Measurements from ENCODE around the gene TMEM168. TPM values are rescaled to one million over a fixed set of nuclear protein-coding genes. Genes with fewer than 3 reads are reported as not detected.

The TMEM168 gene
- total RNA-seq, 1 experiment from 2014 or later, result 21.5 TPM

DNA sequence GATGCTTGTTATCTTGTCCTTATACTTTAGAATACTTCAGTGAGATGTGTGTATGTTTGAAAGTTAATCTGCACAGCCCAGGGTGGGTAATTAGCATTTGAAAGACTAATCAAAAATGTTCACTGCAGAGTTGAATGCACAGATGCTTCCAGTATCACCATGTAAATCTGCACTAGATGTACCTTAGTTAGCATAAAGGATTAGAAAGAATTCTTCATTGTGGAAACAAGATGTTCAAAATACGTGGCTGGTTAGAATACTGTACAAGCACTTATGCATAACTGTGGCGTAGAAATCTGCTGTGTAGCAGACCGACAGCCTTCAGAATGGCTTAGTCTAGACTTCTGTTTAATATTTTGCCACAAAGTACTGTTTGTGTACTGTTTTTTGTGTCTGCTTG is 2.2 kb upstream of the TMEM168 start:
- Histone ChIP-seq H3K36me3 (0 out of 2 replicates have a peak, but pooled peaks cover 6% of the 10 kb centered on the region), H3K4me3 (no peak overlapping the region), H3K27me3 (replicated peaks) (no peaks in the 10 kb centered on the region), H3K4me1 (replicated peaks) (peaks cover 13% of the 10 kb centered on the region), H3K27ac (no peak overlapping the region), H3K9me3 (replicated peaks) (no peaks in the 10 kb centered on the region)
- DNase-seq (ENCODE audit: low read depth in 1 of 2, low spot score in 2 of 2), result no peak

DNA sequence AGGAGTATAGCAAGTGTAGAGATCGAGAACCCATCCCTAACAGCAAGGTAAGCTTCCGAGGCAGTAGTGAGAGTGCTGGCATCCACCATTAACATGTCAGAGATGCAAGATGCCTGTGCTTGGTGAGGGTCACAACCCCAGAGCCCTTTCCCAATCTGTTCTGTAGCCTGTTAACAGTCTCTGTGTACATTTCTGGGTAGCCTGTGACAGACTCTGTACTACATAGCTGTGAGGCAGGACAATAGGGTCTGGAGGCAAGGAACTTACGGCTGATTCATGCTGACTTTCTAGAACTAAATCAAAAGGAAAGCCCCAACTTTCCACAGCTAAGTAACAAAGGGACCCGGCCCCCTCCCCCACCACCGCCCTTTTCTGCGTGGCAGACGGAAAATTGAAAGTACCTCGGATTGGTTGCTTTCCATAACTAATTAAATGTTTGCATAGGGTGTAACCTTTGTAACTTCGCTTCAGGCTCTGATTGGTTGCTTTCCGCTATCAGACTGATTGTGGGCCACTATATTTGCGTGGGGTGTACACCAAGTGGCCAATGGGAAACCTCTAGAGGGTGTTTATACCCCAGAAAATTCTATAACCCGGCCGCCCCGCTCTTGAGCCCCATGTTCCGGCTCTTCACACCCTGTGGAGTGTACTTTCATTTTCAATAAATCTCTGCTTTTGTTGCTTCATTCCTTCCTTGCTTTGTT is 1.4 kb upstream of the TMEM168 start:
- Histone ChIP-seq H3K36me3 (0 out of 2 replicates have a peak, but pooled peaks cover 6% of the 10 kb centered on the region), H3K4me1 (replicated peaks) (peaks cover 13% of the 10 kb centered on the region), H3K9me3 (replicated peaks) (no peaks in the 10 kb centered on the region), H3K27me3 (replicated peaks) (no peaks in the 10 kb centered on the region), H3K27ac (no peak overlapping the region), H3K4me3 (no peak overlapping the region)
- DNase-seq (ENCODE audit: low read depth in 1 of 2, low spot score in 2 of 2), result no peak

DNA sequence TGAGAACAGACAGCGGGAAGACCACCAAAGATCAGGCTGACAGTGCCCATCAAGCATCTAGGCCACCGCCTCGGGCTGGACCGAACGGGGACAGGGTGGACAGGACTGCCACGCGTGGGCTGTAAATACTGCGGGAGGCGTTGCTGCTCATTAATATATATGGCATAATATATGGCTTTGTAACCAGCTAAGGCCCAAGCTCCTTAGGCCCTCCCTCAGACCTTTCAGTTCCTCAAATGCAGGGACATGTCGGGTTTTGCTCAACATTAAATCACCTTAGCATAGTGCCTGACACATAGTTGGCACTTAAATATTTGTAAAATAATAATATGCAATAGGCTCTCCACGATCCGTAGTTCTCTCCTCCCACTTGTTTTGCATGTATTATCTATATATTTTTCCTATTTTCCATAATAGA is 402 bp upstream of the TMEM168 start:
- H3K4me1 ChIP-seq (replicated peaks), result peaks cover 13% of the 10 kb centered on the region
- H3K36me3 ChIP-seq, result 0 out of 2 replicates have a peak, but pooled peaks cover 6% of the 10 kb centered on the region
- H3K27me3 ChIP-seq (replicated peaks), result no peaks in the 10 kb centered on the region
- H3K9me3 ChIP-seq (replicated peaks), result no peaks in the 10 kb centered on the region
- no peak for DNase-seq (ENCODE audit: low read depth in 1 of 2, low spot score in 2 of 2)
- H3K27ac ChIP-seq, result peak overlapping the region; percentile 91
- peak overlapping the region; percentile 87 for H3K4me3 ChIP-seq

DNA sequence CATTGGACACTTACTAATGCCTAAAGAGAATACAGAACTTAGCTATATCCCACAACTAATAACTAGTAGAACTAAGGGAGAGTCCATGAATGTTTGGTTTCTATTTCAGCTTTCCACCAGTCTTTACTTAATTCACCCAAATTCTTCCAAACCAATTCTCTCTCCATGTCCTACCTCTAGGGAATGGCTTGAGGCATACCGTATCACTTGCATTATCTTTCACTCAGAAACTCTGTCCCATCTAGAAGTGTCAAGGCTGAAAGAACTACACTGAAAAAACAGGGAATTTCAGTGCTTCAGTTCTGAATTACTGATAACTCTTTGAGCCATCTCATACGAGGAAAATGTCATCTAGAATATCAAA is 758 bp downstream of the TMEM168 start:
- peak overlapping the region; percentile 91 for H3K27ac ChIP-seq
- peak overlapping the region; percentile 87 for H3K4me3 ChIP-seq
- peaks cover 13% of the 10 kb centered on the region for H3K4me1 ChIP-seq (replicated peaks)
- peaks cover 9% of the 10 kb centered on the region; the same call in 1 of the 2 replicates for H3K36me3 ChIP-seq
- H3K9me3 ChIP-seq (replicated peaks), result no peaks in the 10 kb centered on the region
- H3K27me3 ChIP-seq (replicated peaks), result no peaks in the 10 kb centered on the region
- DNase-seq (ENCODE audit: low read depth in 1 of 2, low spot score in 2 of 2), result no peak

DNA sequence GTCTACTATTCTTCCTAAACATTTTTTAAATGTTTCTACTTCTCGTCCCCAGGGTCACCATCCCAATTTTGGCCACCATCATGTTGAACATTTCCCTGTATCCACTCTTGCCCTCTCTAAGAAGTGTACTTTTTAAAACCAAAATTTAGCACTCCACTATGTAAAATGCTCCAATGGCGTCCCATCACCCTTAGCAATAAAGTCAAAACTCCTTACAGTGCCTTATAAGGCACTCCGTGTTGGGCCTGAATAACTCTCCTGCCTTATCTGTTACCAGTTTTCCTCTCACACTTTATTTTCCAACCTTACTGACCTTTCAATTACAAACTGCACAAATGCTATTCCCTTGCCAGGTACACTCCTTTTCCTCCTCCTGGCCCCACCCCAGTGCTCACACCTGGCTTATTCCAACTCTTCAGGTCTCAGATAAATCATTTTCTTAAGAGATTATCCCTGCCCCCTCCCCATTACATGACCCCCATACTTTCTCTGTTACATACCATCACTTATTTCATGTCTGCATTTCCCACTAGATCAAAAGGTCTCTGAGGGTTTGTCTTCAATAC is 1.3 kb downstream of the TMEM168 start:
- DNase-seq (ENCODE audit: low read depth in 1 of 2, low spot score in 2 of 2), result no peak
- Histone ChIP-seq H3K9me3 (replicated peaks) (no peaks in the 10 kb centered on the region), H3K27me3 (replicated peaks) (no peaks in the 10 kb centered on the region), H3K27ac (no peak overlapping the region), H3K36me3 (peaks cover 12% of the 10 kb centered on the region; the same call in 1 of the 2 replicates), H3K4me3 (peak overlapping the region; percentile 87), H3K4me1 (replicated peaks) (peaks cover 13% of the 10 kb centered on the region)

DNA sequence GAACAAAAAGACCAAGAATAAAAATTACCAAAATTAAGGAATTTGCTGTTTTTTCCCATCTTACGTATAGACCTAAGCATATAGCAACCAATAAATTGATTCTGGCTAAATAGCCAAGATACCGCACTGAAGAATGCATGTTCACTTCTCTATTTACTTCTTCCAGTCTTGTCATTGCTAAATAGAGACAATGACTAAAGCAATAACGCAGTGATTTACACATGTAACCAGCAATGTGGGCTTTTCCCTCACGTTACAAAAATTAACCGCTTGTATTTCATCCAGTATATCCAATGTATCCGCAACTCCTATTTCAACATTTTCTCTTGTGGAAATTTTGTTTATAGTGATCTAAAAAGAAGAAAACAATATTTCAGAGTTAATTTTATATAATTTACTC is 5.6 kb downstream of the TMEM168 start:
- Histone ChIP-seq H3K36me3 (peaks cover 19% of the 10 kb centered on the region), H3K4me3 (no peak overlapping the region), H3K9me3 (replicated peaks) (no peaks in the 10 kb centered on the region), H3K27me3 (replicated peaks) (no peaks in the 10 kb centered on the region), H3K4me1 (replicated peaks) (peaks cover 13% of the 10 kb centered on the region), H3K27ac (no peak overlapping the region)
- no peak for DNase-seq (ENCODE audit: low read depth in 1 of 2, low spot score in 2 of 2)

DNA sequence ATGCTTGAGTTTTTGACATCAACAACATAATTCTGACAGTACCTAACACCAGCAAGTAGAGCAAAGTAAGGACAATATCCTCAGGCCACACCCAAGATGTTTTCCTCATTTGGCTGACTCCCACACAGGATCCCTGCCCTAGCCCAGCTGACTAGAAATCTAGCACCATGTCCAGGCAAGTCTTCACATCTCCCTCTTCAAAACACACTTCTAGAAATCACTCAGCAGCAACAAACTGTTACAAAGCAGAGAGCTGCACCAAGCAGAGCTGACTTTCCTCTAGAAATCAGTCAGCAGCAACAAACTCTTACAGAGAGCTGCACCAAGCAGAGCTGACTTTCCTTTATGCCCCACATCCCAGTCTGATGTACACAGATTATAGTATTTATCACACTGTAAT is 7.7 kb downstream of the TMEM168 start:
- DNase-seq (ENCODE audit: low read depth in 1 of 2, low spot score in 2 of 2), result no peak
- 0 out of 2 replicates have a peak, but pooled peaks cover 4% of the 10 kb centered on the region for H3K4me1 ChIP-seq (replicated peaks)
- no peaks in the 10 kb centered on the region for H3K27me3 ChIP-seq (replicated peaks)
- peaks cover 18% of the 10 kb centered on the region for H3K36me3 ChIP-seq
- H3K9me3 ChIP-seq (replicated peaks), result no peaks in the 10 kb centered on the region
- H3K4me3 ChIP-seq, result no peak overlapping the region
- no peak overlapping the region for H3K27ac ChIP-seq

DNA sequence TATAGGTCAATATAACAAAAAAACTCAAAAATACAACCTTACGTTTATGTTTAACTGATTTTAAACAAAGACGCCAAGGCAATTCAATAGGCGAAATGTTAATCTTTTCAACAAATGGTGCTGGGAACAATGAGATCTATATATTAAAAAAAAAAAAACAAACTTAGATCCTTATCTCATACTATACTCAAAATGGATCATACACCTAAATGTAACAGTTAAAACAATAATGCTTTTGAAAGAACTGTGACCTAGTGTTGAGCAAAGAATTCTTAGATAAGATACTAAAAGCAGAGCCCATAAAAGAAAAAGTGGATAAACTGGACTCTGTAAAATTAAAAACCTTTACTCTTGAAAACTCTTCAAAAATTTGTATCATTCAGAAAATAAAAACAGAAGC is 8.6 kb downstream of the TMEM168 start:
- no peak for DNase-seq (ENCODE audit: low read depth in 1 of 2, low spot score in 2 of 2)
- Histone ChIP-seq H3K36me3 (peaks cover 18% of the 10 kb centered on the region), H3K27ac (no peak overlapping the region), H3K4me3 (no peak overlapping the region), H3K9me3 (replicated peaks) (no peaks in the 10 kb centered on the region), H3K27me3 (replicated peaks) (no peaks in the 10 kb centered on the region), H3K4me1 (replicated peaks) (0 out of 2 replicates have a peak, but pooled peaks cover 4% of the 10 kb centered on the region)

DNA sequence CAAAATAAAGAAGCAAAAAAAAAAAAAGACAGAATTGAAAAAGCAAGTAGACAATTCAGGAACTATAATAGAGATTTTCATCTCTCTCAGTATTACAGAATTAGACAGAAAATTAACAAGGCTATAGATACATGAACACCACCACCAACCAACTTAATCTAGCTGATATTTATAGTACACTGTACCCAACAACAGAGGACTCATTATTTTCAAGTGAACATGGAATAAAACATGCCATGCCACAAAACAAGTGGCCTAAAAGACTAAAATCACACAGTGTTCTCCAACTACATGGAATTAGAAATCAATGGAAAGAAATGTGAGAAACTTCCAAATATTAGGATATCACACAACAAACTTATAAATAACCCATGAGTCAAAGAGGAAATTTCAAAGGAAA is 9.1 kb downstream of the TMEM168 start:
- DNase-seq (ENCODE audit: low read depth in 1 of 2, low spot score in 2 of 2), result no peak

DNA sequence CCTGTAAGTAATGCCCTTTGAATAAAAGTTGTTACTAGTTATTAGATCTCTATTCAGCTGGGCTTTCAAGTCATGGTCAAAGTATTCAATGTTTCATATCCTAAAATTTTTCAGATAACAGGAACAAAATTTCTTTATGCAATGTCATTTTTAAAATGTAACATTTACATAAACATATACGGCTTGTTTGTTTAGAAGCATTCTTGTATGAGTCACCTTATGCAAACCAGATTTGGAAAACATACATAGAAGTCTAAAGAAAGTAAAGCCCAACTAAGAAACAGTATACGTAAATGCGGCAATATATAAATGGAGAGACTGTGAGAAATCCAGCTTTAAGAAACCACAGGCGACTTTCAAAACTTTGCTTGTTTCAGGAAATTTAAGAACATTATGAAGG is 10.5 kb downstream of the TMEM168 start:
- Histone ChIP-seq H3K36me3 (peaks cover 18% of the 10 kb centered on the region), H3K27me3 (replicated peaks) (no peaks in the 10 kb centered on the region), H3K4me3 (no peak overlapping the region), H3K27ac (no peak overlapping the region), H3K9me3 (replicated peaks) (no peaks in the 10 kb centered on the region), H3K4me1 (replicated peaks) (0 out of 2 replicates have a peak, but pooled peaks cover 4% of the 10 kb centered on the region)
- DNase-seq (ENCODE audit: low read depth in 1 of 2, low spot score in 2 of 2), result no peak

More for the DNA sequence above, 9.1 kb downstream of the TMEM168 start:
- Histone ChIP-seq H3K27me3 (replicated peaks) (no peaks in the 10 kb centered on the region), H3K4me3 (no peak overlapping the region), H3K9me3 (replicated peaks) (no peaks in the 10 kb centered on the region), H3K4me1 (replicated peaks) (0 out of 2 replicates have a peak, but pooled peaks cover 4% of the 10 kb centered on the region), H3K36me3 (peaks cover 18% of the 10 kb centered on the region), H3K27ac (no peak overlapping the region)

DNA sequence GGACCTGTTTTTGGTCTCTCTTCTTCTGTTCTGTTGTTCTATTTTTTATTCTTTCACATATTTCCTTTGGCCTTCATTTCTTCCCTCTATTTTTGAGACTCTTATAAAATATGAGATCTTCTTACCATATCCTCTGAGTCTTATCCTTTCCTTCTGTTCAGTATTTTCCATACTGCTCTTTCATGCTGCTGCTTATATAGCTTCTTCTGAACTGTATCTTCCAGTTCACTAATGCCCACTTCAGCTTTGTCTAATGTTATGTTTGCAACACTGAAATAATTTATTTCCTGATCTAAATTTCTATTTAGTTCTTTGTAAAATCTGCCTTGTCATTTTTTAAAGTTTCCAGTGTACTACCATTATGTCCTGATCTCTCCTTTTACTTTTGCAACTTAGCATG is 12.8 kb downstream of the TMEM168 start:
- no peak overlapping the region for H3K27ac ChIP-seq
- DNase-seq (ENCODE audit: low read depth in 1 of 2, low spot score in 2 of 2), result no peak
- H3K4me3 ChIP-seq, result no peak overlapping the region
- H3K4me1 ChIP-seq (replicated peaks), result 0 out of 2 replicates have a peak, but pooled peaks cover 4% of the 10 kb centered on the region
- H3K27me3 ChIP-seq (replicated peaks), result no peaks in the 10 kb centered on the region
- H3K9me3 ChIP-seq (replicated peaks), result no peaks in the 10 kb centered on the region
- H3K36me3 ChIP-seq, result no peaks in the 10 kb centered on the region

DNA sequence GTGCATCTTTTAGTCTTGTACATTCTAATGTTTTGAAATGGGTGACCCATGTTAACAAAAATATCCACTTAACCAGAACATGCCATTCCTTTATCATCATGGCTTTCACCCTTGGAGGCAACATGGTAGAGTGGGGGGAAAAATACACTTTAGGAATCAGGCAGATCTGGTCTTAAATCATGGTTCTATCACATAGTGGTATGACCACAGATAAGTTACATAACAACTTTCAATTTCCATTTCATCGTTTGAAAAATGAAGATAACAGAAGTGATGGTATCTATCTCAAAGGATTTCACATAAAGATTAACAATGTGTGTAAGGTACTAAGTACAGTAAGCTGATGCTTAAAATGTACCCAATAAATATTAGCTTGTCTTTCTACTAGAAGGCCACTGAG is 19.0 kb downstream of the TMEM168 start:
- Histone ChIP-seq H3K4me3 (no peak overlapping the region), H3K27me3 (replicated peaks) (no peaks in the 10 kb centered on the region), H3K9me3 (replicated peaks) (no peaks in the 10 kb centered on the region), H3K36me3 (no peaks in the 10 kb centered on the region), H3K27ac (no peak overlapping the region), H3K4me1 (replicated peaks) (no peaks in the 10 kb centered on the region)
- no peak for DNase-seq (ENCODE audit: low read depth in 1 of 2, low spot score in 2 of 2)

DNA sequence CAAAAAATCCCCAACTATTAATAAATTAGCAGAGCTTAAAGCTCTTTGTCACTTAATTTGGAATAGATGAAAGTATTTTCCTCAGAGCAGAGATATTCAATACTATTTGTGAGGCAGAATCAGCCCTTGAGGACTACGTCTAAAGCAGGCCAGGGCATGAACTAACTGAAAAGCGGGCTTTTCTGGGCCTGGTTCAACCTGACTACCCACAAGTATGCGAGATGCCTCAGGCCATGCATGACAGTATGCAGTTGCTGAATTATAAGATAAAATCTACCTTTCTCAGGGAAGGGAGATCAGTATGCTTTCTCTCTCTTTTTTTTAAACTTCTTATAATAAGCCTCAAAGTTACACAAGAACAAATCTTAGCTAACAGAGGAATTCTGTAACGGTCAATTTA is 20.1 kb downstream of the TMEM168 start:
- H3K4me1 ChIP-seq (replicated peaks), result no peaks in the 10 kb centered on the region

DNA sequence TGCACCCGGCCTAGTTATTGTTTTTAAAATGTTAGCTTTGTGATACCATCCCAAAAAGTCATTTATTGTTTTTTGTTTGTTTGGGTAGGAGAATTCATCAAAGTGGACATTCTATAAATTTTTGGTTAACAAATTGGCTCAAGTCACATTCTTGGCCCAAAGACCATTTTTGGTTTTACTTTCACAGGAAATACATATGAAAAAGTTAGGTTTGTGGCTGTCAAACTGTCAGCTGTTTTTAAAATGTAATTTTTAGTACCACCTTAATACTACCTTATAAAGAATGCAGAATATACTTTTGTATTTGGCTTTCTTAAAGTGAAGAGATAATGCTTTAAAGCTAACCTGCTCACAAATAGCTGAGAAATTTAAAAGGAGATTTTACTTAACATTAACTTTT is 25.1 kb downstream of the TMEM168 start:
- Histone ChIP-seq H3K4me3 (no peak overlapping the region), H3K9me3 (replicated peaks) (no peaks in the 10 kb centered on the region), H3K27ac (no peak overlapping the region), H3K4me1 (replicated peaks) (no peaks in the 10 kb centered on the region), H3K36me3 (no peaks in the 10 kb centered on the region), H3K27me3 (replicated peaks) (no peaks in the 10 kb centered on the region)
- DNase-seq (ENCODE audit: low read depth in 1 of 2, low spot score in 2 of 2), result no peak

More for the DNA sequence above, 20.1 kb downstream of the TMEM168 start:
- no peak overlapping the region for H3K27ac ChIP-seq
- no peaks in the 10 kb centered on the region for H3K27me3 ChIP-seq (replicated peaks)
- H3K4me3 ChIP-seq, result no peak overlapping the region
- no peak for DNase-seq (ENCODE audit: low read depth in 1 of 2, low spot score in 2 of 2)
- H3K9me3 ChIP-seq (replicated peaks), result no peaks in the 10 kb centered on the region
- no peaks in the 10 kb centered on the region for H3K36me3 ChIP-seq
